Measurements from ENCODE around the gene FAM120B.

The FAM120B gene

DNA sequence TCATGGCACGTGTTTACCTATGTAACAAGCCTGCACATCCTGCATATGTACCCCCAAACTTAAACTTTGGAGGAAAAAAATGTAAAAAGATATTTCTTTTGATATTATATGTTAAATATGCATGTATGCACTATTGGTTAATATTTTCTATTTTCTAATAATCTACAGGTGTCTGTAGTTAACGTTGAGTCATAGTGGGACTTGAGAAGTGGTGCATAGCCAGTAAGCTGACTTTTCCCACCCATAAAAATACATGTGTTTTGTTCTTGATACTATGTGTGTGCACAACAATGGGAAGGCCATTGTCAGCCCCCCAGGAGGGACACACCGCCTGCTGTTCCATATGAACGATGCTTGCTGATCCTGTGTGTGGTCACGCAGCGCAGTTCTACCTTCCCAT lies 49.1 kb downstream of the FAM120B start:
- DNase-seq (ENCODE audit: low read depth in 3 of 3) = no peak

GRCh38 chr6:170357812-170358211 lies 51.3 kb downstream of the FAM120B start:
- no peak for DNase-seq (ENCODE audit: low read depth in 3 of 3)

DNA sequence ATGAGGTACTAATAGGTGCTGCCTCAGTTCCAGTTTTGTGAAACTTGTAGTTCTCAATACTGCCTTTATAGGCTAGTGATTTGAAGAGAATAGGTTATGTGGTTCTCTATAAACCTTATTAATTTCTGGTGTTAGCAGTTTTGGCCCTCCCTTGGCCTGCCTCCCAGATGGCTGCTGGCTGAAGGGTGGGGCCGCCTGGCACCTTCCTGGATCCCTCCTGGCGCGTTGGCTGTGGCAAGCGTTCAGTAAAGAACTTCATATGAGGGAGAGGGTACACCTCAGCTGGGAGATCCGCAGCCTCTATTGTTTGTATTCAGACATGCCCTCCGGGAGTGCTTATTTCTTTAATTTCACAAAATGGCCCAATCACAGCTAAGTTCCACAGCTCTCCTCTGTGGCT lies 51.9 kb downstream of the FAM120B start:
- no peak for DNase-seq (ENCODE audit: low read depth in 3 of 3)

DNA sequence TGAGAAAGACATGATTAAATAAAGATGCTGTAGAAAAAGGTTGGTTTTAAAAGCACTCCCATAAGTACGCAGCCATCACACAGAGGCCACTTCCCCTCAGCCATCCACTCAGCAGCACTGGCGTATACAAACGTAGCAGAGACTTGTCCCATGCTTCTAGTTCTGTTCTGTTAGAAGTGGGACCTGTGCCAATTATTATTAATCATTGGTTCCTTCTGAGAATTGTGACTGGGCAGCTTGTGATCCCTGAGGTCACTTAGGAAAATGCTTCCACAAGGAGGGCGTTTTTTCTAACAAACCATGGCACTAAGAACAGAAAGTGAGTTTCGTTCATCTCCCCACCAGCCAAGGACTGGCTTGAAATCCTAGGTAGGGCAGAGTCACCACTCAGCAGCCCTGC lies 53.9 kb downstream of the FAM120B start:
- no peak for DNase-seq (ENCODE audit: low read depth in 3 of 3)

DNA sequence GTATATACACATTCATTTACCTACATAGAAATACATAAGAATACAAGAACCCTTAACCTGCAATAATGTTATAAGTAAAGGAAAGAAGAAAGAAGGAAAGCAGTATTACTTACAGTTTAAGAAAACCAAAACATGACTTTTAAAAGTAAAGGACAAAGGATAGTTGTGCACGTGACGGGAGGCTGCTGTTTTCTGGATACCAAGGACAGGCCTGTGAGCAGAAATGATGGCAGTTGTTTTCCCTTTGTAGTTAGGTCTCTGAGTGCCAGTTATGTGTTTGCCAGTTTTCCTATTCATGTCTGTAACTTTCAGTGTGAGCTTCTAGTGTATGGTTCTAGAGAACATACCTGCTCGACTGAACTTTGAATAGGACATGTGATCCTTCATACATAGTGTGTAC lies 54.8 kb downstream of the FAM120B start:
- no peak for DNase-seq (ENCODE audit: low read depth in 3 of 3)

DNA sequence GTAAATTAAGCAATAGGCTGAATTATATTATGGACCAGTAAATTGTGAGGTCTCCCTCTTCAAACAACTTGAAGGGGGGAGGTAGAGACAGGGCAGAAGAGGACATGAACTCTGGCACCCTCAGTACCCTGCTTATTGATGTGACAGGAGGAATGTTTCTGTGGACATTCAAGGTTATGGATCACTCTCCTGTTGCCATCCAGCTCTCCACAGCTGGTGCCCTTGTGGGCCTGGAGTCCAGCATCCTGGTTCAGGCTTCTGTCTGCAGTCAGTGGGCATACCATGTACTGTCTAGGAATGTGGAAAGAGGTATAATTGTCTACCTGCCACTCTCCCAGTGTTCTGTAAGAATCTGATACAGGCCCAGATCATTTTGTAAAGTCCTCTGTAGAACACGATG lies 55.6 kb downstream of the FAM120B start:
- no peak for DNase-seq (ENCODE audit: low read depth in 3 of 3)

DNA sequence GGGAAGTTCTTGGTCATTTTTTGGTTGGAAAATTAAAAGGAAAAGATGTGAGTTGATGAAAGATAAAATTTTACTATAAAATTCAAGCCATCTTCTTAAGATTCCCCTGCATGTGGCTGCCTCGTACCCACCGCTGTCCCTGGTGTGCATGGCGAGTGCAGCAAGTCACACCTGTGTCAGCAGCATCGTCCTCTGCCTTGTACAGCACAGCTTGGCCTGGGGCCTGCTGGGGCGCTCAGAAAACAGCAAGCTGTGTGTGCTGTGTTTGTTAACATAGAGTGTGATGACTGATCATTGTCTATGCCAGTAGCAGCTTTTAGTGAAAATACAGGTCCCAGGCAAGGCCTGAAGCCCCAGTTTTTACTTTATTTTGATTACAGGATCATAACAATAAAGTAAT lies 56.7 kb downstream of the FAM120B start:
- no peak for DNase-seq (ENCODE audit: low read depth in 3 of 3)

GRCh38 chr6:170365121-170365520 lies 58.6 kb downstream of the FAM120B start:
- no peak for DNase-seq (ENCODE audit: low read depth in 3 of 3)

DNA sequence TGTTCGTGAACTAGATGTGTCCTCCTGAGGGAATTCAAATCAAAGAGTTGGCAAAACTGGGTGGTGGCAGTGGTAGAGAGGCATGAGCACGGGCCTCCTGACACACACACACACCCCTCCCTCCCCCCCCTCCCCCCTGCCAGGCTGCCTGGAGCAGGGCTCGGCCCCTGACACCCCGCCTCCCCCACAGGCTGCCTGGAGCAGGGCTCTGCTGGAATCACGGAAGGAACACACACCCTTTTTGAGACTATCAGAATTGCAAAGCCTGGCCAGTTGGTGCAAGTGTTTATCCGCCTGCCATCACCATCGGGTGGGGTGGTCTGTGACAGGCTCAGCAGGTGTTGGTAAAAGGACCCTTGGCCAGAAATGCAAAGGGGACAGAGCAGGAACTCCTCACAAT lies 59.0 kb downstream of the FAM120B start:
- no peak for DNase-seq (ENCODE audit: low read depth in 3 of 3)

DNA sequence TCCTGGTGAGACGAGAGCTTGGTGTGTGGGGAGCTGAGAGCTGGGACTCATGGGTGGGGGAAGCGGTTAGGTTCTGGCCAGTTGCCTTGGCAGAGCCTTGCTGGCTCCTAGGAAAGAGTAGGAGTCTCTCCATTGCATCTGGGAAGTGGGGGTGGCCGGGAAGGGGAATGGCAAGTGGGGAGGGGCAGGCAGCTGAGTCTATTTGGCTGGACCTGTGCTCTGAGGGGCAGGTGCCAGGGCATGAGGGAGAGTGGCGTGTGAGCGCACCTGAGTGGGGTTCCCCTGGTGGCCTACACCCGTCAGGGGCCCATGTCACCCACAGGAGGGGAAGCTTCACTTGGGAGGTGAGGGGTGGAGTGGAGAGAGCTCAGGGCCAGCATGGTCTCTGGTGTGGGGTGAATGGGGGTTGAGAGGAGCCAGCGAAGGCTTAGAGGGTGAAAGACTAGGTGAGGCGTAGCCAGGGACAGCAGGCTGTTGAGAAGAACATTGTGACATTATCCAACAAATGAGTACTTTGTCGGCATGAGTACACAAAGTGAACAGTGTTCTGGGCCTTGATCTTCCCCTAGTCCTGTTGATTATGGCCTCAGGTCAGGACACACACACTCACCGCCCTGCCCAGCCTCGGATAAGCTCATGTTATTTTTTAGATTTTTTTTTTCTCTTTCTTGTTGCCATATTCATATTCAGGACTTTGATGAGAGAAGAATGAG lies 59.8 kb downstream of the FAM120B start:
- DNase-seq (ENCODE audit: low read depth in 3 of 3) = no peak

DNA sequence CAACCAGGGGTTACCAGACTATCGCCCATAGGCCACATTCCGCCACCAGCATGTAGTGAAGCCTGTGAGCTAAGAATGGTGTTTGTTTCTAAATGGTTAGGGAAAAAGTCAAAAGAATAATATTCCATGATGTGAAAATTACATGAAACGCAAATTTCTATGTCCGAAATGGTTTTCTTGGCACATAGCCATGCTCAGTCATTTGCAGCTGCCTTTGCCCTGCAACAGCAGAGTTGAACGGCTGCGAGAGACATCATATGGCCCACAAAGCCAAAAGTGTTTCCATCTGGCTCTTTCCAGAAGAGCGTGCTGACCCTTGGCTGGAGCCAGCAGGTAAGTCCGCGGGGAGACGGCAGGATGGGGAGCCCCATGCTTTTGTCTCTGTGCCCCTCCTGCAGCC lies 60.7 kb downstream of the FAM120B start:
- DNase-seq (ENCODE audit: low read depth in 3 of 3) = no peak

DNA sequence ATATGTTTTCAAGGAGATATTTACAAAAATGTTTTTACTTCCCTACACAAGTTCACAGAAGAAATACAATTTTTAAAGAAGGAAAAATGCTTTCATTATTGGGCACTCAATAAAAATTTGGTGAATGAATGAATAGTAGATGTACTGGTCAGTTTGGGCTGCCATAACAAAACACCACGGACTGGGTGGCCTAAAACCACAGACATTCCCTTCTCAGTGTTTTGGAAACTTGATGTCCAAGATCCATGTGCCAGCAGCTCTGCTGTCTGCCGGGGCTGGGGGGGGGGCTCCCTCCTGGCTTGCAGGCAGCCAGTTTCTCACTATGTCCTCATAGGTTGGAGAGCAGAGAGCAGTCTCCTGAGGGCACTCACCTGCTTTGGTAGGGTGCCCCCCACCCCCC lies 62.0 kb downstream of the FAM120B start:
- no peak for DNase-seq (ENCODE audit: low read depth in 3 of 3)

GRCh38 chr6:170369403-170369802 lies 62.8 kb downstream of the FAM120B start:
- no peak for DNase-seq (ENCODE audit: low read depth in 3 of 3)

- no peak for DNase-seq (ENCODE audit: low read depth in 3 of 3)
Measured at GRCh38 chr6:170370416-170370815, 63.9 kb downstream of the FAM120B start.

DNA sequence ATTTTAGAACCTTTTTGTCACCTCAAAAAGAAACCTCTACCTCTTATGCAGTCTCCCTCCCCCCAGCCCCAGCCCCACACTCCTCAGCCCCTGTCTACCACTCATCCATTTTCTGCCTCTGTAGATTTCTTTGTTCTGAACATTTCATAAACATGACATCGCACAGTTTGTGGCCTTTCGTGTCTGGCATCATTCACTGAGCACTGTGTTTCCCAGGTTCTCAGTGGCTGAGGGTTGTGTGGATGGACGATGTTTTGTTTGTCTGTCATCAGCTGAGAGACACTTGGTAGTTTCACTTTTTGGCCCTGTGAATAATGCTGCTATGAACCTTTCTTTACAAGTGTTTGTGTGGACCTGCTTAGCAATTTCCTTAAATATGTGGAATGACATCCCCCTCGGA lies 64.5 kb downstream of the FAM120B start:
- no peak for DNase-seq (ENCODE audit: low read depth in 3 of 3)

DNA sequence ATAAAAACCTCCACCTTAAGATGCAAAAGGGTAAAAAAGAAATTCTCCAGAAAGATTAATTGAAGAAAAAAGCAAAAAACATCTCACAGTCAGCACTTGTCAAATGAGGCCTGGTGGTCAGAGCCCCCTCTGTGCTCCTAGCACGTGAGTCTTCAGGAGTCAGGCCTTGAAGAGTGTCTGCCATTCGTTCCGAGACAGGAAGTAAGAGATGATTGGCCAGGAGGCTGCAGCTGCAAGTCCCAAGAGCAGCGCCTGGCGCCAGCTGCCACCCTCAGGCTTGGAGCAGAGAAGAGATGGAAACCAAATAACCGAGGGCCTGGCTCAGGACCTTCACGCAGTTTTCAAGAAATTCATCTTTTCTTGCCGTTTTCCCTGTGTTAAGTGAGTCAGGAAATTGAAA lies 65.0 kb downstream of the FAM120B start:
- no peak for DNase-seq (ENCODE audit: low read depth in 3 of 3)

DNA sequence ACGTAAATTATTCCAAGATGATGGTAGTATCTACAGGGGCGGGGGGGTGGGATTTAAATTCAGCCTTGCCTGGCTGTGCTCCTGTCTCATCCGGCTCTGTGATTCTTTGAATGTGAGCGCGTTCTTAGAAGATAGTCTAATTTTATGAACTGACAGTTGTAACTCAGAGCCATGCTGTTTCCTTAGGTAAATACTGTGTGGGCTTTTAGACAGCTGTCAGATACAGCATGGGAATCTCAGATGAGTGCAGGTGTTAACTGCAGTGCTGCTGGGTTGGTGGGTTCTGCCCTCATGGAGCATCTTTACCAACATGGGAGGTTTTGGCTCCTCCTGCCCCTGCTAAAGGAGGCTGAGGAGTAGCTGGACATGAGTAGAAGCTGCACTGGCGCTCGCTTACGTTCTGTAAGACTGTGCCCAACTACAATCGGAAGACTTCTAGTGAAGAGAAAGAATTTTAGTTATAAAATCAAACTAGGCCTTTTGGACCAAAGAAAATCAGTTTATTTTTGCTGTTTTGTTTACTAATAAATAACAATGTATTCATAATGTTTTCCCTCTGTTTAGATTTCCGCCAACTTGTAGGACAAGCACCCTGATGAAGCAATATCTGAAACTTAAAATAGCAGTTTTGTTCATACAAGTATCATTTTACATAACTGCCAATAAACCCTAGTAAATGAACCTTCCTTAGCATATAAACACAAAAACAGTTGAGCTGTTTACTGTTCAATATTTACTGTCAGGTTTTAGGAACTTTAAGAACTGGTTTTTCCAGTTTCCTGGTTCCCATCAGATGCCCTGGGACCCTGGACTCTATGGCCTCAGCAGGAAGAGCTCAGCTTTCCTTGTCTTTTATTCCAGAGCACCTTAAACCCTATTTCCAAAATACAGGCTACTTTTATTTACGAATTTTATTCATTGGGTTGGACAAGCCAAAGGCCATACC lies 66.1 kb downstream of the FAM120B start:
- DNase-seq (ENCODE audit: low read depth in 3 of 3) = no peak

DNA sequence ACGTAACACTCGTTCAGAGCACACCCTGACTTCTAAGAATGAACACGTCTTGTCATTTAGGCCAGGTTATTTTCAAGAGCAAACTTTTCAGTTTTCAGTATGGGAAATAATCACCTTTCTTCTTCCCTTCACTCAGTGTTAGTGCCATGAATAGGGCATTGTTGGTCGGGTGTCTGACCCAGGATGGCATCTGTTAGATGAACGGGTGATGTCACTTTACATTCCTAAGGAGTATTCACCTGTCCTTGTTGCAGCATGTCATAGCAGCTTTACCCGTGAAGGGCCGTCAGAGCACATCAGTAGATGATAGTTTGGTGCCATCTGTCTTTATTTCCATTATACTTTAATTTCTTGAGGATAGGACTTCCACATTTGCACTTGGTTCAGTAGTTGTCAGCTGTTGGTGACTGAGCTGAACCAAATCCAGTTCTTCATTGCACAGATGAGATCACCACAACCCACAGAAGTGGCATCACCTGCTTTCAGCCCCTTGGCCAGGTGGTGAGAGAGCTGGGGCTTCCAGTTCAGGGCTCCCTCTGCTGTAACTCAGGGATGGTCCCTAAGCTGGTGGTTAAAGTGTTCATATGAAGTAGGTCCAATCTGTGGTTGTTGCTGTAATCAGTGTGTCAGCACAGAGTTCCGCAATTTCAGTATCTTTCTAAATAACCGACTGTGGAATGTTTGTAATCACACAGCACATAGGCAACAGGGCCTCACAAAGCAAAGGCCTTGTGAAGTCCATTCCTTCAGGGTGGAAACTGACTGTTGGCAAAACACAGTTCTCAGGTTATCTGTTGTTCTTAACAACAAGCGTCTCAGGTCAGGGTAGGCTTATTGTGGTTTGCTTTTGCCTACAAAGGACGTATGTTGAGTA lies 68.2 kb downstream of the FAM120B start:
- no peak for DNase-seq (ENCODE audit: low read depth in 3 of 3)

- no peak for DNase-seq (ENCODE audit: low read depth in 3 of 3)
Measured at GRCh38 chr6:170375661-170376060, 69.1 kb downstream of the FAM120B start.

- DNase-seq (ENCODE audit: low read depth in 3 of 3) = no peak
Measured at GRCh38 chr6:170376386-170377043, 70.0 kb downstream of the FAM120B start.

DNA sequence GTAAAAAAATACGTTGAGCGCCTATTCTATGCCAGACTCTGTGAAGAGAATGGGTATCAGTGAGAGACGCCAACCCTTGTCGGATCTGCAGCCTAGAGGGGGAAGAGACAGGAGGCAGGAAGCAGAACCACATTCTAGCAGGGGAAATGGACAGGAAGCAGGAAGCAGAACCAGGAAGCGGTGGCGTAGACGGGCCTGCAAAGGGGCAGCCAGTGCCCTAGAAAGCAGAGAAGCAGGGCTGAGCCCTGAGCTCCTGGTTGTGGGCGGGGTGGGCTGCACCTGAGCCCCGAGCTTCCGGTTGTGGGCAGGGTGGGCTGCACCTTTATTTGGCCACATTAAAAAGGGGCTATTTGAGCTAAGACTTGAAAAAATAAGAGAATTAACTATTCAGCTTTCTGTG lies 71.9 kb downstream of the FAM120B start:
- no peak for DNase-seq (ENCODE audit: low read depth in 3 of 3)

DNA sequence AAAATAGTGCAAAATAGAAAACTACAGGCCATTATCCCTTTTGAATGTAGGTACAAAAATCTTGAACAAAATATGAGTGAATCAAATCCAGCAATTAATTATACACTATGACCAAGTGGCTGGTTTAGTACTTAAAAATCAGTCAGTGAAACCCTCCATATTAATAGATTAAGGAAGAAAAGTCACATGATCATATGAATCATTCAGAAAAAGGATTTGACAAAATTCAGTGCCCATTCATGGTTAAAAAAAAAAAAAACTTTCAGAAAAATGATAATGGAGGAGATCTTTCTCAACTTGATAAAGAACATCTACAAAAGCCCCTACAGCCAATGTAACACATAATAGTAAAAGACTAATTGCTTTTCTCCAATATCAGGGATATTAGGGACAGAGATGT lies 75.0 kb downstream of the FAM120B start:
- no peak for DNase-seq (ENCODE audit: low read depth in 3 of 3)

Measured in stimulated activated CD4-positive, alpha-beta T cell treated with anti-CD3 and anti-CD28 coated beads, TNF-alpha, amount 100 ng/mL, for 24 hours (primary cell).